Head of caudate nucleus (tissue), 42 donors: Measurements from ENCODE around the gene FLT4.

Experiments used
- DNase-seq, 42 donors: peaks; one replicate each; pipeline versions ENCODE4 v3.0.0 to v3.0.0-alpha.2; 2020 to 2021; ENCODE audit warnings: mixed read lengths in 7 of 42
- intact Hi-C: fragments of 100-400 bp; cut with DNase I; formaldehyde crosslinking; loops from one replicate; pipeline ENCODE4 v1.15.0; 2022

Gene FLT4

GRCh38 chr5:180631549-180632383 lies 17.6 kb downstream of the FLT4 start:
- intact Hi-C loops: no loop called here
- DNase-seq: no peak

DNA sequence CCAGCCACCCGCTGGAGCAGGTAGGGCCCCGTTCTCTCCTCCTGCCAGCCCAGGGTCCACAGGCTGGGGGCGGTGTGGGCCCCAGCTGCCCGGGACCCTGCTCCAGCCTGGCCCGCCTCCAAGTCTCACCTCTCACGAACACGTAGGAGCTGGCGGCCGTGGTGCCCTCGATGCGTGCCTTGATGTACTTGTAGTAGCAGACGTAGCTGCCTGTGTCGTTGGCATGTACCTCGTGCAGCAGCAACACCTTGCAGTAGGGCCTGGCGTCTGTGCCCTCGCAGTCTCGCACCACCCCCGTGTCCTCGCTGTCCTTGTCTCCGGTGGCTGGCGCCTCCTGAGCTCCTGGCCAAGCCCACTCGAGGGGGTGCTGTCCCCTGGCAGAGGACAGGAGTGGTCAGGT lies 19.0 kb downstream of the FLT4 start:
- intact Hi-C loops: no loop called here
- DNase-seq: no peak

- DNase-seq: no peak
- intact Hi-C loops: no loop called here
Measured at GRCh38 chr5:180629831-180630382, 19.5 kb downstream of the FLT4 start.

GRCh38 chr5:180628827-180629750 lies 20.3 kb downstream of the FLT4 start:
- no peak for DNase-seq
- intact Hi-C loops: no loop called here

DNA sequence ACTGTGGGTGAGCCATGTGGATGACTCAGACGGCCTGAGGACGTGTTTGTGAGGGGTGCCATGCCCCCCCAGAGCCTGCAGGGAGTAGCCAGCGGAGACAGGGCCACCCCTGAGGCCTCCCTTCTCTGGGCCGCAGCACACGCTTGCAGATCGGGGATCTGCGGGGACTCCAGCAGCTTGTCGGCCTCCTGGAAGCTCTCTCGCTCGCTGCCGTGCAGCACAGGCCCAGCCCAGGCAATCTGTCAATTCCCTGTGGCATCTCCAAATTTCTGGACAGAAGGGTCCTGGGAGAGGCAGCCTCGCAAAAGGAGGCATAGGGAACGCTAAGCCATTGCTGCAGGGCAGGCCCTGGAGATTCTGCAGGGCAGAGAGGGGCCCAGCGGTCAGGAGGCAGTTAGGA lies 21.2 kb downstream of the FLT4 start:
- DNase-seq: no peak
- intact Hi-C loops: no loop called here

- no peak for DNase-seq
- intact Hi-C loops: no loop called here
Measured at GRCh38 chr5:180627386-180628120, 21.8 kb downstream of the FLT4 start.

DNA sequence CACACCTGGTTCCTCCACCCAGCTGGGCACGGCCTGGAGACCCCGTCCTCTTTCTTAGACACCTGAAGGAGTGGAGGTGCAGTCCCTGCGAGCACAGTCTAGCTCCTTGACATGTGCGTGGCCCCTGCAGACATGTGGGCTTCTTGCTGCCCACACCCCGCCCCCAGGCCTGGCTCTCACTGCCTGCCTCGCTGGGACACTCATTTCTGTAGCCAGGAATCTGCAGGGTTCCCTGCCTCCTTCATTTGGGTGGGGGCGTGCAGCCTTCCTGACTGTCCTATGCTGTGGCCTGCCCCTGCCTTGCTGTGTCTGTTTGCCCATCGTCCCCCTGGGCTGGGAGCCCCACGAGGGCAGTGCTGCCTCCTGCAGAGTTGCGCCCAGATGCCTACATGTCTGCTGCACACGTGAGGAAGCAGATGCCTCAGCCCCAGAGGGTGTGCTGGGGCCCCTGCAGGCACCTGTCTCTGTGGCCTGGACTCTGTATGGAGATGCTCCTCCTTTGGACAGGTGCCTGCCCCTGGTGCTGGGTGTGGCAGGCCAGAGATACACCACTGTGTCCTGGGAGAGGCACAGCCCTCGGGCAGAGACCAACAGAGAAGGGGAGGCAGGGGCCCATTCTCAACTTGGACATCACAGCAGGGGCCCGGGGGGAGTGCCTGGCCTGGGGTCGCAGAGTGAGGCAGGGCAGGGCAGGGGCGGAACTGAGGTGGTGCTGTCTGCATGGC lies 22.6 kb downstream of the FLT4 start:
- no peak for DNase-seq
- intact Hi-C loops: no loop called here

DNA sequence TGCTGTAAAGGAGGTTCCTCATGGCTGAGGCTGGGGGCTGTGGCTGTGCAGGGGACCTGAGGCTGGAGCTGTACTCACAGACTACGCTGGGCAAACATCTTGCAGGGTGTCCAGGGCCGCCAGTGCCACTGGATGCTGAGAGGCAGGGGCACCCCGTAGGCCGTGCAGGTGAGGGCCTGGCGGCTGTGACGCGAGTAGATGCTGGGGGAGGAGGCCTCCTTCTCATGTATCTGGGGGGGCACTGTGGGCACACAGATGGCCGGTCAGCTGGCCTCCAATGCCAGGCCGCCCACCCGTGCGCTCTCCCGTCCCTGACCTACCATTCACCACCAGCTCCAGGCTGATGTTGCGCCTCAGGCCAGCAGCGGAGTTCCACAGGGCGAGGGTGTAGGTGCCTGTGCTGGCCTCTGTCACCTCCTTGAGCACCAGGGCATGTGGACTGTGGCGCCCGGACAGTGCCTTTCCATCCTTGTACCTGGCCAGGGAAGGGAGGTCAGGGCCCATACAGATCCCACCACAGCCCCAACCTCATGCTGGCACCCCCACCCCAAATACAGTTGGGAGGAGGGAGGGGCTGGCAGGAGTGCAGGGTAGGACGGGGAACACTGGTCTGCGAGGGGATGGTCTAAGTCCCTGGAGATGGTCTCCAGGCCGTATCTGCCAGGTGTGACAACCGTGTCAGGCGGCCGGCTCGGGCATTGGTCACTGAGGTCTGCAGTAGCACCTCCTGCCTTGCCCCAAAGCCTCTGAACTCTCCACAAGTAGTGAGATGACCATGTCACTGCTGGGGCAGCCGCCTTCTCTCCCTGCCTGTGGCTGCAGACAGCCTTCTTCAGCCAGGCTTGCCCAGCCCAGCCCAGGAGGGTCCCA lies 23.4 kb downstream of the FLT4 start:
- intact Hi-C loops: no loop called here
- DNase-seq: no peak

GRCh38 chr5:180625125-180625790 lies 24.1 kb downstream of the FLT4 start:
- DNase-seq: no peak
- intact Hi-C loops: no loop called here

DNA sequence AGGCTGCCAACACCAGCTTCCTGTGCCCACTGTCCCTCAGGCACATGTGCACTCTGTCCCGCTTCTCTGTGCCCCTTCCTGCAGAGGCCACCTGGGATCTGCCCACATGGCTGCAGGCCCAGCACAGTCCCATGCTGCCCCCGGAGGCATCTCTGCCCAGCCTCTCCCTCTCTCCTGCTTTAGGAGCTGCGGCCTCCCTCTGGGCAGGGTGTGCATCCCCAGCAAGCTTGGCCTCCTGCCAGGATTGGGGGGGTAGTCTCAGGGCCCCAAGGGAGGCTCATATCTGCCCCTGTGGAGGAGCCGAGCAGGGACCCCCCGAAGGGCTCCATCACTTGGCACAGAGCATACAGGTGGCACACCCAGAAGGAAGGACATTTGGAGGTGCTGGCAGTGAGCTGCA lies 24.8 kb downstream of the FLT4 start:
- intact Hi-C loops: no loop called here
- no peak for DNase-seq

DNA sequence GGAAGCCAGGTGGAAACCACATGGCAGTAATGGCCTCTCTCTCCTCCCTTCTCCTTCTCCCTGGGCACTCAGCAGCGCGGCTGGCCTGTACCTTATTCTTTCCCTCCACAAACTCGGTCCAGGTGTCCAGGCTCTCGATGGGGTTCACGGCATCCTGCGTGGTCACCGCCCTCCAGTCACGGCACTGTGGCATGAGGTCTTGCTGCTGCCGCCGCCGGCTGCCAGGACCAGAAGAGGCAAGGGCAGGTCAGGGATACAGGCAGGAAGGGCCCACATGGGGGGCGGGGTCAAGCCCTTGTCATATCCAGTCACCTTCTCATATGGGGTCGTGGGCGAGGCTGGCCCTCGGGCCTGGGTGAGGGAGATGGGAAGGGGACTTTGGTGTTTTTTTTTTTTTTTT lies 25.6 kb downstream of the FLT4 start:
- intact Hi-C loops: no loop called here
- no peak for DNase-seq

DNA sequence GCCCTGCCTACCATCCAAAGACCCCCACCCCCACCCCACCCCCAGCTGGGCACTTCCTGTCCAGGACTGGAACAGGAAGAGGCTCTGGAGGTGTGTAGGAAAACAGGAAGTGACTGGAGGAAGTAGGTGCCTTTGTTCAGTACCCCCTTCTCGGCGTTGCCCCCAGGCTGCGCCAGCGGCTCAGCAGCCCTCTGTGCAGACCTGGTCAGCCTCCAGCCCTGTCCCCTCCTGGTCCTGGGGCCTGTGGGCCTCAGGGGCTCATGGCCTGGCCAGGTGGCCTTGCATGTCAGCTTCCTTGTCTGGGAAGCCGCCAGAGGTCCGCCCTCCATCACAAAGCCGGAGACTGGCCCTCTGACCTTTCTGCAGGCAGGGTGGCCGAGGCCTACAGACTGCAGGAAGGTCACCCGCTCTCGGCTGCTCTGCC lies 26.0 kb downstream of the FLT4 start:
- DNase-seq: no peak
- intact Hi-C loops: no loop called here

GRCh38 chr5:180622910-180623309 lies 26.5 kb downstream of the FLT4 start:
- intact Hi-C loops: no loop called here
- no peak for DNase-seq

DNA sequence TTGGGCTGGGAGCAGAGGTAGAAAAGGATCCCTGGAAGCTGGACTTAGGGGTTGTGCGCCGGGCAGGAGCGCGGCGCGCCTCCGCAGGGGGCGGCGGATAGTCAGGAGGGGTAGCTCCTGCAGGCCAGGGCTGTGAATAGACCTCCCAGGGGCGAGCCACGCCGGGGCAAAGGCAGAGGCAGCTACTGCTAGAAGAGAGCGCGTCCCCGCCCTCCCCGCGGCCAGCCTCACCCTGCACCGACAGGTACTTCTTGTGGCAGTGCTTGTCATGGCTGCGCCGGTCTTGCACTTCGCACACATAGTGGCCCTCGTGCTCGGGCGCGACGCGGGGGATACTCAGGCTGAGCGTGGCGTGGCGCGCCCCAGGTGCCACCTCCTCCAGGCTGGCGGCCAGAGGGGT lies 28.1 kb downstream of the FLT4 start:
- intact Hi-C loops: no loop called here
- no peak for DNase-seq

GRCh38 chr5:180620014-180620413 lies 29.4 kb downstream of the FLT4 start:
- intact Hi-C loops: no loop called here
- DNase-seq: no peak

DNA sequence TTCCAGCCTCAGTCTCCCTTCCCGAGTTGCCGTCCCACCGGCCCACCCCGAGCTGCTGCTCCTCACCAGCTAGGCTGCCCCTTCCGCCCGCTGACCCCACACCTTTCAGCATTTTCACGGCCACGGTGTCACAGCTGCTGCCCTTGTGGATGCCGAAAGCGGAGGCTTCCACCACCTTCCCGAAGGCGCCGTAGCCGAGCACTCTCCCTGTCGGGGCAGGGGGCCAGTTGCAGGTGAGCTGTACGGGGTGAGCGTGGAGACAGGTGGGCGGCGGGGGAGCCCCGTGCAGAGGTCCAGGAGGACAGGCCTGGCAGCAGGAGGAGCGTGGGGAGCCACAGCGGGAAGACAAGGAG lies 29.9 kb downstream of the FLT4 start:
- DNase-seq: no peak
- intact Hi-C loops: no loop called here

GRCh38 chr5:180618829-180619562 lies 30.4 kb downstream of the FLT4 start:
- DNase-seq: peak in 36 of 42 donors; percentile 20 to 79 (median 44)
- intact Hi-C loops: no loop called here
